Colonic mucosa (tissue), 4 donors: Measurements from ENCODE around the gene LTA. TPM values are rescaled to one million over a fixed set of nuclear protein-coding genes. Genes with fewer than 3 reads are reported as not detected.
A peak's percentile ranks its signal among the peaks of the same experiment; 100 is the strongest.

Experiments used
- DNase-seq: peaks from one replicate; pipeline ENCODE4 v3.0.0-alpha.2; 2020
- H3K27ac ChIP-seq: fragments of 200-600 bp; one replicate; pipeline ENCODE4 v1.8.0; 2021
- H3K27me3 ChIP-seq: fragments of 200-600 bp; one replicate; pipeline ENCODE4 v1.8.0; 2021
- H3K36me3 ChIP-seq: fragments of 200-600 bp; one replicate; pipeline ENCODE4 v1.8.0; 2021
- H3K4me1 ChIP-seq: fragments of 200-600 bp; one replicate; pipeline ENCODE4 v1.8.0; 2021; ENCODE audit warnings: mild to moderate bottlenecking
- H3K4me3 ChIP-seq: fragments of 200-600 bp; one replicate; pipeline ENCODE4 v1.8.0; 2021
- H3K9ac ChIP-seq, 2 donors: one replicate each; pipeline ENCODE4 v1.7.0; 2013; ENCODE audit warnings: control low read depth in 2 of 2, low read depth in 2 of 2, low read length in 2 of 2
- H3K9me3 ChIP-seq: fragments of 200-600 bp; one replicate; pipeline ENCODE4 v1.8.0; 2021
- CTCF ChIP-seq: fragments of 200-600 bp; IDR thresholded peaks from one replicate; pipeline ENCODE4 v1.8.0; 2022; ENCODE audit warnings: antibody characterized with exemption, mild to moderate bottlenecking
- intact Hi-C: fragments of 100-400 bp; cut with DNase I; formaldehyde crosslinking; loops from one replicate; pipeline ENCODE4 v1.14.1; 2022
- total RNA-seq, 2 donors: library from RNA; stranded (reverse); fragmentation: NEBNext Ultra II Directional in 1 of 2; extraction: Animal tissue kit (Norgen Biotek cat#: 25700) in 1 of 2; gene quantifications; one replicate each; pipeline ENCODE4 v1.2.1, GENCODE V29; 2021
- donor health status: healthy.
- donor health status: DM: no; HTN: no; CAD: no.
- donor health status: DM: no; HTN: no; CAD: no.

Gene LTA
- total RNA-seq, 2 donors from 2014 or later = 0.35 to 2.4 TPM

- Histone ChIP-seq H3K4me1 (no peaks in the 10 kb centered on the region), H3K9ac (no peak overlapping the region), H3K36me3 (no peaks in the 10 kb centered on the region), H3K27ac (no peak overlapping the region), H3K9me3 (no peaks in the 10 kb centered on the region), H3K4me3 (no peak overlapping the region), H3K27me3 (no peaks in the 10 kb centered on the region)
- no peak for DNase-seq
- intact Hi-C loops = no loop called here
- TF ChIP-seq CTCF = no peak
Observed at GRCh38 chr6:31573239-31574105, 1.4 kb downstream of the LTA start.

GRCh38 chr6:31574106-31575061 is 2.3 kb downstream of the LTA start:
- intact Hi-C loops = no loop called here
- H3K4me1 ChIP-seq = no peaks in the 10 kb centered on the region
- no peak for DNase-seq

DNA sequence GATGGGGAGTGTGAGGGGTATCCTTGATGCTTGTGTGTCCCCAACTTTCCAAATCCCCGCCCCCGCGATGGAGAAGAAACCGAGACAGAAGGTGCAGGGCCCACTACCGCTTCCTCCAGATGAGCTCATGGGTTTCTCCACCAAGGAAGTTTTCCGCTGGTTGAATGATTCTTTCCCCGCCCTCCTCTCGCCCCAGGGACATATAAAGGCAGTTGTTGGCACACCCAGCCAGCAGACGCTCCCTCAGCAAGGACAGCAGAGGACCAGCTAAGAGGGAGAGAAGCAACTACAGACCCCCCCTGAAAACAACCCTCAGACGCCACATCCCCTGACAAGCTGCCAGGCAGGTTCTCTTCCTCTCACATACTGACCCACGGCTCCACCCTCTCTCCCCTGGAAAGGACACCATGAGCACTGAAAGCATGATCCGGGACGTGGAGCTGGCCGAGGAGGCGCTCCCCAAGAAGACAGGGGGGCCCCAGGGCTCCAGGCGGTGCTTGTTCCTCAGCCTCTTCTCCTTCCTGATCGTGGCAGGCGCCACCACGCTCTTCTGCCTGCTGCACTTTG is 3.3 kb downstream of the LTA start, which contains the start of gene TNF:
Gene TNF (plus strand): TSS at position 231 of the 567 bp plus-strand sequence. CDS start 177 bp downstream, at position 408.
- Histone ChIP-seq H3K9ac (peak within 1 kb of the TSS; percentile 13 to 46), H3K27me3 (no peaks in the 10 kb centered on the region), H3K4me1 (peaks cover under 1% of the 10 kb centered on the region), H3K36me3 (no peaks in the 10 kb centered on the region), H3K4me3 (peak within 1 kb of the TSS; percentile 34), H3K9me3 (no peaks in the 10 kb centered on the region), H3K27ac (peak within 1 kb of the TSS; percentile 34)
- TF ChIP-seq CTCF = no peak
- intact Hi-C loops = no loop called here
- DNase-seq = peak; percentile 62

More at GRCh38 chr6:31574106-31575061, 2.3 kb downstream of the LTA start:
- Histone ChIP-seq H3K27ac (peak overlapping the region; percentile 1), H3K36me3 (no peaks in the 10 kb centered on the region), H3K27me3 (no peaks in the 10 kb centered on the region), H3K9me3 (no peaks in the 10 kb centered on the region), H3K4me3 (no peak overlapping the region), H3K9ac (no peak overlapping the region)
- no peak for TF ChIP-seq CTCF

DNA sequence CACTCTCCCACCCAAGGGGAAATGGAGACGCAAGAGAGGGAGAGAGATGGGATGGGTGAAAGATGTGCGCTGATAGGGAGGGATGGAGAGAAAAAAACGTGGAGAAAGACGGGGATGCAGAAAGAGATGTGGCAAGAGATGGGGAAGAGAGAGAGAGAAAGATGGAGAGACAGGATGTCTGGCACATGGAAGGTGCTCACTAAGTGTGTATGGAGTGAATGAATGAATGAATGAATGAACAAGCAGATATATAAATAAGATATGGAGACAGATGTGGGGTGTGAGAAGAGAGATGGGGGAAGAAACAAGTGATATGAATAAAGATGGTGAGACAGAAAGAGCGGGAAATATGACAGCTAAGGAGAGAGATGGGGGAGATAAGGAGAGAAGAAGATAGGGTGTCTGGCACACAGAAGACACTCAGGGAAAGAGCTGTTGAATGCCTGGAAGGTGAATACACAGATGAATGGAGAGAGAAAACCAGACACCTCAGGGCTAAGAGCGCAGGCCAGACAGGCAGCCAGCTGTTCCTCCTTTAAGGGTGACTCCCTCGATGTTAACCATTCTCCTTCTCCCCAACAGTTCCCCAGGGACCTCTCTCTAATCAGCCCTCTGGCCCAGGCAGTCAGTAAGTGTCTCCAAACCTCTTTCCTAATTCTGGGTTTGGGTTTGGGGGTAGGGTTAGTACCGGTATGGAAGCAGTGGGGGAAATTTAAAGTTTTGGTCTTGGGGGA is 4.0 kb downstream of the LTA start:
- no peaks in the 10 kb centered on the region for H3K27me3 ChIP-seq
- peak overlapping the region; percentile 34 for H3K4me3 ChIP-seq
- peaks cover 4% of the 10 kb centered on the region for H3K4me1 ChIP-seq
- no peak for DNase-seq
- H3K9me3 ChIP-seq = no peaks in the 10 kb centered on the region
- no peak for TF ChIP-seq CTCF
- intact Hi-C loops = no loop called here
- H3K36me3 ChIP-seq = no peaks in the 10 kb centered on the region
- H3K9ac ChIP-seq = peak overlapping the region; percentile 13 to 46
- peak overlapping the region; percentile 34 for H3K27ac ChIP-seq
